HepG2 (cell line): ENCODE results near the gene ENTPD5. TPM values are rescaled to one million over a fixed set of nuclear protein-coding genes. Genes with fewer than 3 reads are reported as not detected.

Source experiments
- ARHGAP35 ChIP-seq: sonication (generic); formaldehyde crosslinking; IDR thresholded peaks from 2 replicates; pipeline ENCODE4 v1.9.0; 2022; ENCODE audit warnings: mild to moderate bottlenecking, inconsistent platforms, moderate library complexity, missing genetic modification reagents, borderline replicate concordance
- ARNT2 ChIP-seq: sonication (generic); formaldehyde crosslinking; IDR thresholded peaks from 2 replicates; pipeline ENCODE4 v1.8.0; 2022; ENCODE audit warnings: mild to moderate bottlenecking, low read depth, missing genetic modification reagents, moderate library complexity
- DBP ChIP-seq: sonication (generic); formaldehyde crosslinking; IDR thresholded peaks from 2 replicates; pipeline ENCODE4 v1.4.0; 2020; ENCODE audit warnings: missing genetic modification reagents; ENCODE audit errors: not compliant biosample characterization
- FOSL1 ChIP-seq: sonication (generic); formaldehyde crosslinking; IDR thresholded peaks from 2 replicates; pipeline ENCODE4 v1.9.0; 2021; ENCODE audit warnings: missing genetic modification reagents, borderline replicate concordance
- FOXK2 ChIP-seq: fragments of 450-650 bp; IDR thresholded peaks from 2 replicates; pipeline ENCODE4 v1.6.1; 2016
- HMG20B ChIP-seq: conservative IDR thresholded peaks from 2 replicates; pipeline ENCODE4 v1.6.1; 2016; ENCODE audit warnings: missing genetic modification reagents, missing compliant biosample characterization
- KDM5A ChIP-seq: fragments of 200-600 bp; sonication (generic); IDR thresholded peaks from 2 replicates; pipeline ENCODE4 v1.7.0; 2018; ENCODE audit warnings: antibody characterized with exemption, mild to moderate bottlenecking, low read length, borderline replicate concordance
- MAFF ChIP-seq: IDR thresholded peaks from 2 replicates; pipeline ENCODE4 v1.6.1; 2011; ENCODE audit warnings: low read depth, low read length, improper control_type of control experiment
- MIXL1 ChIP-seq: IDR thresholded peaks from 2 replicates; pipeline ENCODE4 v1.6.1; 2016
- SNRNP70 ChIP-seq: fragments of 200-400 bp; formaldehyde crosslinking; IDR thresholded peaks from 2 replicates; pipeline ENCODE4 v1.6.1; 2017; ENCODE audit warnings: mild to moderate bottlenecking, low read depth, low read length, moderate library complexity
- SRSF4 ChIP-seq: fragments of 200-400 bp; formaldehyde crosslinking; IDR thresholded peaks from one replicate; pipeline ENCODE4 v1.6.1; 2018; ENCODE audit warnings: mild to moderate bottlenecking, low read depth, low read length, moderate library complexity; ENCODE audit not compliant: poor library complexity, severe bottlenecking
- ZNF282 ChIP-seq: fragments of 450-650 bp; IDR thresholded peaks from 2 replicates; pipeline ENCODE4 v1.6.1; 2018; ENCODE audit not compliant: partially characterized antibody
- ZNF501 ChIP-seq: sonication (generic); formaldehyde crosslinking; IDR thresholded peaks from 2 replicates; pipeline ENCODE4 v1.5.1; 2020; ENCODE audit warnings: mild to moderate bottlenecking, moderate library complexity, missing genetic modification reagents
- ZNF577 ChIP-seq: sonication (generic); formaldehyde crosslinking; IDR thresholded peaks from 2 replicates; pipeline ENCODE4 v1.4.0; 2020; ENCODE audit warnings: mild to moderate bottlenecking, low read depth, missing genetic modification reagents, borderline replicate concordance
- ZNF709 ChIP-seq: sonication (generic); formaldehyde crosslinking; IDR thresholded peaks from 2 replicates; pipeline ENCODE4 v1.5.0; 2020; ENCODE audit warnings: mild to moderate bottlenecking, missing genetic modification reagents
- ZNF788 ChIP-seq: sonication (generic); formaldehyde crosslinking; IDR thresholded peaks from 2 replicates; pipeline ENCODE4 v1.5.0; 2020; ENCODE audit warnings: mild to moderate bottlenecking, missing genetic modification reagents, borderline replicate concordance
- polyA plus RNA-seq, 8 experiments: library from polyadenylated mRNA; depleted of rRNA in 3 of 8; stranded (reverse) in 7 of 8; unstranded in 1 of 8; fragments of >200 nt; fragmentation: Illumina TruSeq in 4 of 8; extraction: Trizol in 4 of 8; gene quantifications; 2 replicates each; pipeline versions ENCODE4 v1.2.1 to v1.2.3, GENCODE V29; 2011 to 2016; ENCODE audit warnings: low read depth in 4 of 8, missing spikeins in 1 of 8, mixed read lengths in 1 of 8; ENCODE audit not compliant: insufficient read depth in 1 of 8
- total RNA-seq, 5 experiments: library from RNA; depleted of rRNA; stranded (reverse); fragments of >200 nt; fragmentation: Illumina TruSeq; extraction: Trizol; gene quantifications; 2 replicates each; pipeline ENCODE4 v1.2.3, GENCODE V29; 2016; ENCODE audit warnings: low read depth in 1 of 5
- TF ChIP-seq, protein P1 (sequence below): sonication (generic); formaldehyde crosslinking; conservative IDR thresholded peaks from 2 replicates; pipeline ENCODE4 v1.4.0; 2020; ENCODE audit warnings: missing genetic modification reagents
- TF ChIP-seq, protein P2 (sequence below): sonication (generic); formaldehyde crosslinking; IDR thresholded peaks from 2 replicates; pipeline ENCODE4 v1.5.1; 2020; ENCODE audit warnings: mild to moderate bottlenecking, missing genetic modification reagents
- TF ChIP-seq, protein P3 (sequence below): sonication (generic); formaldehyde crosslinking; IDR thresholded peaks from 2 replicates; pipeline ENCODE4 v1.4.0; 2020; ENCODE audit warnings: missing genetic modification reagents, borderline replicate concordance

The ENTPD5 gene
- total and polyA plus RNA-seq, 2 of the 13 experiments (the other 11 are each of a cell fraction or from before 2014, with no cell fraction given): 33.8 to 43.3 TPM

GRCh38 chr14:73949752-73950734 lies 69.0 kb downstream of the ENTPD5 start, which contains the start of the genes COQ6 and FAM161B (continued):
- TF ChIP-seq, protein P1, sequence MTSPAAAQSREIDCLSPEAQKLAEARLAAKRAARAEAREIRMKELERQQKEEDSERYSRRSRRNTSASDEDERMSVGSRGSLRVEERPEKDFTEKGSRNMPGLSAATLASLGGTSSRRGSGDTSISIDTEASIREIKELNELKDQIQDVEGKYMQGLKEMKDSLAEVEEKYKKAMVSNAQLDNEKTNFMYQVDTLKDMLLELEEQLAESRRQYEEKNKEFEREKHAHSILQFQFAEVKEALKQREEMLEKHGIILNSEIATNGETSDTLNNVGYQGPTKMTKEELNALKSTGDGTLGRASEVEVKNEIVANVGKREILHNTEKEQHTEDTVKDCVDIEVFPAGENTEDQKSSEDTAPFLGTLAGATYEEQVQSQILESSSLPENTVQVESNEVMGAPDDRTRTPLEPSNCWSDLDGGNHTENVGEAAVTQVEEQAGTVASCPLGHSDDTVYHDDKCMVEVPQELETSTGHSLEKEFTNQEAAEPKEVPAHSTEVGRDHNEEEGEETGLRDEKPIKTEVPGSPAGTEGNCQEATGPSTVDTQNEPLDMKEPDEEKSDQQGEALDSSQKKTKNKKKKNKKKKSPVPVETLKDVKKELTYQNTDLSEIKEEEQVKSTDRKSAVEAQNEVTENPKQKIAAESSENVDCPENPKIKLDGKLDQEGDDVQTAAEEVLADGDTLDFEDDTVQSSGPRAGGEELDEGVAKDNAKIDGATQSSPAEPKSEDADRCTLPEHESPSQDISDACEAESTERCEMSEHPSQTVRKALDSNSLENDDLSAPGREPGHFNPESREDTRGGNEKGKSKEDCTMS: no peak
- TF ChIP-seq MIXL1 (CRISPR knock-in tag): peak; percentile 9; the same call in 1 of the 2 replicates
- TF ChIP-seq FOXK2: no peak
- no peak for TF ChIP-seq HMG20B (CRISPR knock-in tag)
- no peak for TF ChIP-seq DBP (CRISPR knock-in tag)
- TF ChIP-seq, protein P2, sequence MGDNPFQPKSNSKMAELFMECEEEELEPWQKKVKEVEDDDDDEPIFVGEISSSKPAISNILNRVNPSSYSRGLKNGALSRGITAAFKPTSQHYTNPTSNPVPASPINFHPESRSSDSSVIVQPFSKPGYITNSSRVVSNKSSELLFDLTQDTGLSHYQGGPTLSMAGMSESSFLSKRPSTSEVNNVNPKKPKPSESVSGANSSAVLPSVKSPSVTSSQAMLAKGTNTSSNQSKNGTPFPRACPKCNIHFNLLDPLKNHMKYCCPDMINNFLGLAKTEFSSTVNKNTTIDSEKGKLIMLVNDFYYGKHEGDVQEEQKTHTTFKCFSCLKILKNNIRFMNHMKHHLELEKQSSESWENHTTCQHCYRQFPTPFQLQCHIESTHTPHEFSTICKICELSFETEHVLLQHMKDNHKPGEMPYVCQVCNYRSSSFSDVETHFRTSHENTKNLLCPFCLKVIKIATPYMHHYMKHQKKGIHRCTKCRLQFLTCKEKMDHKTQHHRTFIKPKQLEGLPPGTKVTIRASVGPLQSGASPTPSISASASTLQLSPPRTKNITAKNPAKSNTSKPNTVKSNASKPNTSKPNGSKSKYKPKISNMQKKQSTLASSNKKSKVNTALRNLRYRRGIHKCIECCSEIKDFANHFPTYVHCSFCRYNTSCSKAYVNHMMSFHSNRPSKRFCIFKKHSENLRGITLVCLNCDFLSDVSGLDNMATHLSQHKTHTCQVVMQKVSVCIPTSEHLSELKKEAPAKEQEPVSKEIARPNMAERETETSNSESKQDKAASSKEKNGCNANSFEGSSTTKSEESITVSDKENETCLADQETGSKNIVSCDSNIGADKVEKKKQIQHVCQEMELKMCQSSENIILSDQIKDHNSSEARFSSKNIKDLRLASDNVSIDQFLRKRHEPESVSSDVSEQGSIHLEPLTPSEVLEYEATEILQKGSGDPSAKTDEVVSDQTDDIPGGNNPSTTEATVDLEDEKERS: no peak
- TF ChIP-seq ARNT2 (CRISPR knock-in tag): peak; percentile 85
- peak; percentile 80; the same call in 1 of the 2 replicates for TF ChIP-seq ARHGAP35 (CRISPR knock-in tag)
- TF ChIP-seq ZNF709 (CRISPR knock-in tag): peak; percentile 37; the same call in 1 of the 2 replicates
- no peak for TF ChIP-seq ZNF282
- peak; percentile 88; the same call in 1 of the 2 replicates for TF ChIP-seq ZNF788 (CRISPR knock-in tag)
- TF ChIP-seq SRSF4: peak; percentile 50
- TF ChIP-seq MAFF: no peak
- 0 out of 2 replicates have a peak, but pooled peaks have one; percentile 39 for TF ChIP-seq KDM5A
- TF ChIP-seq ZNF577 (CRISPR knock-in tag): no peak
- TF ChIP-seq FOSL1: no peak
- TF ChIP-seq SNRNP70: no peak
- peak; percentile 89 for TF ChIP-seq ZNF501 (CRISPR knock-in tag)
- TF ChIP-seq, protein P3, sequence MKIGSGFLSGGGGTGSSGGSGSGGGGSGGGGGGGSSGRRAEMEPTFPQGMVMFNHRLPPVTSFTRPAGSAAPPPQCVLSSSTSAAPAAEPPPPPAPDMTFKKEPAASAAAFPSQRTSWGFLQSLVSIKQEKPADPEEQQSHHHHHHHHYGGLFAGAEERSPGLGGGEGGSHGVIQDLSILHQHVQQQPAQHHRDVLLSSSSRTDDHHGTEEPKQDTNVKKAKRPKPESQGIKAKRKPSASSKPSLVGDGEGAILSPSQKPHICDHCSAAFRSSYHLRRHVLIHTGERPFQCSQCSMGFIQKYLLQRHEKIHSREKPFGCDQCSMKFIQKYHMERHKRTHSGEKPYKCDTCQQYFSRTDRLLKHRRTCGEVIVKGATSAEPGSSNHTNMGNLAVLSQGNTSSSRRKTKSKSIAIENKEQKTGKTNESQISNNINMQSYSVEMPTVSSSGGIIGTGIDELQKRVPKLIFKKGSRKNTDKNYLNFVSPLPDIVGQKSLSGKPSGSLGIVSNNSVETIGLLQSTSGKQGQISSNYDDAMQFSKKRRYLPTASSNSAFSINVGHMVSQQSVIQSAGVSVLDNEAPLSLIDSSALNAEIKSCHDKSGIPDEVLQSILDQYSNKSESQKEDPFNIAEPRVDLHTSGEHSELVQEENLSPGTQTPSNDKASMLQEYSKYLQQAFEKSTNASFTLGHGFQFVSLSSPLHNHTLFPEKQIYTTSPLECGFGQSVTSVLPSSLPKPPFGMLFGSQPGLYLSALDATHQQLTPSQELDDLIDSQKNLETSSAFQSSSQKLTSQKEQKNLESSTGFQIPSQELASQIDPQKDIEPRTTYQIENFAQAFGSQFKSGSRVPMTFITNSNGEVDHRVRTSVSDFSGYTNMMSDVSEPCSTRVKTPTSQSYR (CRISPR knock-in tag): no peak
